HG03565 (cell line): ENCODE data around the gene BCL11A.

Source experiments
- ATAC-seq: cut with Tn5 transposase; IDR thresholded peaks from one replicate; pipeline ENCODE4 v1.9.1; 2021; ENCODE audit warnings: mild to moderate bottlenecking, moderate library complexity; ENCODE audit not compliant: unreplicated experiment

The BCL11A gene

DNA sequence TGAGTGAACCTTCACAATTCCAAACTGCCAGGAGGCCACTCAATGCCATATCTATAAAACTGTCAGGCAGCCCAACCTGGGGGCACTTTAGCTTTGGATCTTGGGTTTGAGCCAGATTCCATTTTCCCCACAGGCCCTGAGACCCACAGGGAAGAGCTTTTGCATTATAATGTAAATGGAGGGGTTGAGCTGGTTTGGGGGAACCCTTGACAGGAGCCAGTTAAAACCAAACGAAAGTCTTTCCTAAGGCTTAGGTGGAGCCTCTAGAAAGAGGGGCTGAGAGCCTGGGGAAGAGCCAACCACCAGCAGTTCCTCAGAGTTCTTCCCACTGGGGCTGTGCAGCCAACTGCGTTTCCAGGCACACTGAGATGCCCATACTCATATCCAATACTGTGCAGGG, 42.7 kb downstream of the BCL11A start:
- no peak for ATAC-seq

DNA sequence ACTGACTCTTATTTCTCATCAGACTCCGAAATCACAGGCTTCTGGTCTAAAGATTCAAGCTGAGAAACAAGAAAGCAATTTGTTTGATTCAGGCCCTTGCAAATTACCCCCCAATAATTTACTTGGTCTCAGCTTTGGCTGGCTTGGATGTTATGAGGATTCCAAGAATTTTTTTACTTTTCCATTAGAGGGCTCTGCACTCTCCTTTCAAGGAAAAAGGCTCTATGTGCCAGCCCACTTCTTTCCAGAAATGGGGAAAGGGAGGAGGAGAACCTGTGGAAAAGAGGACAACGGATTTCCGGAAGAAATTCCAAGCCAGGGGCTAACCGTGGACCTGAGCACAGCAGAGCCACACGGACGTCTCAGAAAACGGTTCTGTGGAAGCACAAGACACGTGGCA, 44.4 kb downstream of the BCL11A start:
- no peak for ATAC-seq

DNA sequence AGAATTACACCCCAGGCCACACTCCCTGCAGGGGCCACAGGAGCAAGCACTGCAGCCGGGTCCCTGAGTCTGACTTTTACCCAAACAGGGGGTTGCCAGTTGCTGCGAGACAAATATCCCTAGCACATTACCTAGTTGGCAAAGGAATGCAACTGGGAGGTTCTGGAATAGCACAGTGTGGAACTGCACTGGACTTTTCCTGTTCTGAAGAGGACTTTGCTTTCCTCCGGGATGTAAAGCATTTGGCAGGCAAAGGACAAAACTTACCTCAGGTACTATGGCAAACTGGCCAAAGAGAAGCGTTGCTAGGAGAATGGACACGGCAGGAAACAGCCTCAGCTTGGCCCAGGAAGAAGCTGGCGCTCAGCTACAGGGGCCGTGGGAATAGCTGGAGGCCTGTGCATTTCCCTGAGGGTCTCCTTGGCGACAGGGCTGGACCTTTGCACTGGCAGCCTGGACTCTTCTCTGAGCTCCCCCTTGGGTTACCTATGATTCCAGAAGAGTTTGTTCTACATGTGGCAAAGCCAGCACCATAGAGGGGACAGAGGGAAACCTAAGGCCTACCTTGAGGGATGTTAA, 45.0 kb downstream of the BCL11A start:
- ATAC-seq: no peak

DNA sequence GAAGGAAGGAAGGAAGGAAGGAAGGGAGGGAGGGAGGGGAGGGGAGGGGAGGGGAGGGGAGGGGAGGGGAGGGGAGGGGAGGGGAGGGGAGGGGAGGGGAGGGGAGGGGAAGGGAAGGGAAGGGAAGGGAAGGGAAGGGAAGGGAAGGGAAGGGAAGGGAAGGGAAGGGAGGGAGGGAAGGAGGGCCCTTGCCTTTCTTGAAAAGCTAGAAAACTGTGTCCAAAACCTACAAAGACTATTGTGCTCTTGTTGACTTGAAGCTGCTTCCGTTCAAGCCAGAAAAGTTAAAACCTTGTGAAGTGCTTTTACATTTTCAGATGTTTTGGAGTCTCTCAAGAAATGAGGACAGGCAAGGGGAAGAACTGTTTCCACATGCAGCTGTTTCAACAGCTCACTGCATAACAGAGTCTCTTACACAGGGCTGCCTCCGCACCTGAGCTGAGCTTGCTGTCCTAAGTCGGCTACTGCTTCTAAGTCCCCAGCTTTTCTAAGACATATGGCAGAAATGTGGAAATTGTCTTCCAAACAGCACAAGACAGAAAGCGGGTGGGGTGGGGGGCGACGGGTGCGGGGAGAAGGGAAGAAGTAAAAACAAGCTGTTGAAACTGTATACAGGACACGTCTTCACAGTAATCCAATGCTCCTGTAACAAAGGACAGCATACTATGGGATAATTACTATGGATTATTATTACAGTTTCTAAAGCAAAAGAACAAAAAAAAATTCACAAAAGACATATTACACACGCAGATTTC, 46.1 kb downstream of the BCL11A start:
- no peak for ATAC-seq

DNA sequence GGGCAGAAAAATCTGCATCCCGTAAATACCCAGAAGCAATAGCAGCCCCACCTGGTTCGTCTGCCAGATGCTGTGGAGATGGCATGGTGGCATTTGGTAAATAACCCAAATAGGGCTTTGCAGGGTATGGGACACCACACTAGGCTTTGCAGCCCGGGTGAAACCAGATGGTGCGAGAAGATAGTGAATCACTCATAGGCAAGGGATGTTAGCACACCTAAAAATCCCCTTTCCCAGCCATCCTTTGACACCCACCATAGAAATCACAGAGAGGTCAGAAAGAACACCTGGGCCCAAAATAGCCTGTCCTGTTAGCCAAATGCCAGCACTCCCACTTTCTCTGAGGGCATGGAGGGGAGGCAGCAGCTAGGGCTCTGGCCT, 47.6 kb downstream of the BCL11A start:
- ATAC-seq: no peak

DNA sequence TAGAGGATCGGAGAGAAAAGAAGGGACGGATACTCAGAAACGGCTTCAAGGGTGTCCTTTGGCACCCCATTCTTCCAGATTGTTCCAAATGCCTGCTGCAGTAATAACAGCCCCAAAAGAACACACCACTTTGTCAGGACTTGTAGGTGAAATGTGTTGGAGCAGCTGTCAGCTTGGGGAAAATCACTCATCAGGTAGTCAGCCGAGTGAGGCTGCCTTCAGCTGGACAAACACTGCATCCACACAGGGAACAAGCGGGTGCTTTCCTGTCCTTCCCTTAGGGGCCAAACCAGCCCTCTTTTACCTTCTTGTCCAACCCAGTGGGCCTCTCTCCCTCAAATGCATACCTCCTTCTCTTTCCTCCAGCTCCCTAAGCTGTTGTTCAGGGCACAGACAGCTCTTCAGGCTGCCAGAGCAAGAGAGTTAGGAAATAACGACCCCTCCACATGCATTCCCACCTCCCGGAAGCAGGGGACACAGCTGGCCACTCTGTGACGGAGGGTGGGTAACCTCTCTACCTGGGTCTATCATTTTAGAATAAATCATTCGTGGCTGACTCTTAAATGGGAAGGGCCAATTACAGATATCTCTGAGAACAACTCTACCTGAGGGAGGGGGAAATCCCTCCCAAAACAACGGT, 48.1 kb downstream of the BCL11A start:
- no peak for ATAC-seq

DNA sequence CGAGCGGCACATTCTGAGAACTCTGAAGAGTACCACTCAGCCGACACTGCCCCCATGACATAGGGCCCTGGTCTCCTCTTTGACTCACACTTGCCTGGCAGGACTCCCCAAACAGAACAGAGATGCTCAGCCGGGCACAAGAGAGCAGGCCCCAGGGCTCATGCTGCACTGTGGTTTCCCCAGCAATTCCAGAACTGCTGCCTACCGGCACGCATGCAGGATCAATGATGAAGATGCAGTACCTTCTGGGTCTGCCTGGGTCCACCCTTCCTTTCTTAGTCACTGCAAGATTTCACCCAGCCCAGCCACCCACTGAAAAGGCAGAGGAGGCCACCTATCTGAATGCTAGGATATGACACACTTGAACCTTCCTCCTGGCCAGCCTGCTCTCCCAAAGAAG, 49.4 kb downstream of the BCL11A start:
- ATAC-seq: no peak

DNA sequence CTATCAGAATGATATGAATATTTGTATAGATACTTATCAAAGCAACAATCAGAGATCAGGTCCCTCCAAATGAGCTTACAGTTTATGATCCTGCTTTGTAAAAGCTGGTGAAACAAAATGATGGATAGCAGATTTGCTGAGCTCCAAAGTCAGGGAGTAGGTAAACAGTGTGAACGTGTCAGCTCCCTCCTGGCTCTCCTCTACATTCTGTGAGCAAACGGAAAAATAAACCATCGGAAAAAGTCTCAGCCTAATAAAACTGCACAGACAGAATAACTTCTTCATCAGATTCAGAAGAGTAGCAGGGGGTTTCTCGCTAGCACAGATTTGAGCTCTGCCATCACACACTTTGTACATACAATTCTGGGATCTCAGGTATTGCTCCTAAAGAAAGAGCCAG, 51.3 kb downstream of the BCL11A start:
- no peak for ATAC-seq

DNA sequence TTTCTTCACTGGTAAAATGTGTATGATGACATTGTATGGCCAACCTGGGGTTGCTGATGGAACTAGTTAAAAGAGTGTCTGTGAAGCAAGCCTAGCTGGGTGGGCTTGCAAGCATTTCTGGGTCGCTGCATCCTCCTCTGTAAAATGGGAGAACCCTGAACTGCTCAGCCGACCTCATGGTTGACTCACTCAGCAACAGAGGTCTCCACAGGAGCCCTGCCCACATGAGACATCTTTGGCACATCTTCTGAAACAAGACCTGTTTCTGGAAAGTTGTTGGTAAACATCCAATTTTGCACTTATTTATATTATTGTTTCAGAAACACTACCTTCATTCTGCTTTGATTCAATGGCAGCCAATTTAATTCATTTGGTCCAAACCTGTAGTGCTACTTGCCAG, 52.6 kb downstream of the BCL11A start:
- no peak for ATAC-seq

DNA sequence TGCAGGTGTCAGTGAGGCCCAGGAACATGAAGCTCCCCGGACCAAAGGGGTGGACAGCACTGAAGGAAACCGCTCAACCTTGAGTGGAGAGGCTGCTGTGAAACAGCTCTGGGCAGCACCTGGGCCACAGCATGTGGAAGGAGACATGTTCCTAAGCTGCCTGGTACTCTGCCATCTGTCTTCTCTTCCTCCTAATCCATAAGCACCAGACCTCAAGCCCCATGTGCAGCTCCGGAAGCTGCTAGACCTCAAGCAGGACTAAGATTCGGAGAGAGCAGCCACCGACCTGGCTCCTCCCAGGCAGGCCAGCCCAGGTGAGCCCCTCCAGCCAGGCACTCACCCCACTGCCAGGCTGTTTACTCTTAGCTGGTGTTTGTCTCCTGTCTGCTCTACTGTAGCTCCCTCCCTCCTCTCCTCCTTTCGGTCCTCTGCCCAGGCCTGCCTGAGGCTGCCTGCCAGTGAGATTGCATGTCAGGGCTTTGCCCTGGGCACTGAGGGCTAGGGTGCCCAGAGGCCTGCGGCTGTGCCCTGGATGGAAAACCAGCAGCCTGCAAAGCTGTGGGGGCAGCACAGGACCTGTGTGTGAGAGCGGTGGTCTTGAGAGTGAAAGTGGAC, 53.7 kb downstream of the BCL11A start:
- no peak for ATAC-seq

DNA sequence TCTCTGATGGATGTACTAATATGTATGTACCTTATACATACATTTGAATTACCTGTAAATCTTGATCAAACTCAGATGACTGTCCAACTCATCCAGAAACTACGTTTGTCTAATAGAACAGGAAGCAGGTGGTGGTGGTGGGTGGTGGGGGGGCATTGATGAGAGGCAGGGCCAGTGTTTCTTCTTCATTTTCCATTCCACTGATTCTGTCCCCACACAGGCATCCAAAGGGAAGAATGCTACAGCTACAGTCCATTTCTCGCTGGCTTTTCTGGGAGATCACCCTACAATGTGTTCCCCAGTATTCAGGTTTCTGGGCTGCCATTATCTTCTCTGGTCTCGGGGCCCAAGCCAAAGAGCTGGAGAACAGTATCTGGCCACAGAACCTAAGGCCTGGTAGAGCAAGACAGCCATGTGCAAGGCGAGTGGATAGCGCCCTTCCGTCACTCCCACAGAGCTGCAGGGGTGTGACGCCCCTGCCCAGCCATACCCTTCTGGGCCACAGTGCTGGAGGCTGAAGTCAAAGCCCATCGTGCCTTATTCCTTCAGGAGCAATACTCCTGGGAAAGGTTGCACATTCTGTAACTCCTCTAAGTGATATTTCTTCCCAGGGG, 54.5 kb downstream of the BCL11A start:
- peak; percentile 49 for ATAC-seq

DNA sequence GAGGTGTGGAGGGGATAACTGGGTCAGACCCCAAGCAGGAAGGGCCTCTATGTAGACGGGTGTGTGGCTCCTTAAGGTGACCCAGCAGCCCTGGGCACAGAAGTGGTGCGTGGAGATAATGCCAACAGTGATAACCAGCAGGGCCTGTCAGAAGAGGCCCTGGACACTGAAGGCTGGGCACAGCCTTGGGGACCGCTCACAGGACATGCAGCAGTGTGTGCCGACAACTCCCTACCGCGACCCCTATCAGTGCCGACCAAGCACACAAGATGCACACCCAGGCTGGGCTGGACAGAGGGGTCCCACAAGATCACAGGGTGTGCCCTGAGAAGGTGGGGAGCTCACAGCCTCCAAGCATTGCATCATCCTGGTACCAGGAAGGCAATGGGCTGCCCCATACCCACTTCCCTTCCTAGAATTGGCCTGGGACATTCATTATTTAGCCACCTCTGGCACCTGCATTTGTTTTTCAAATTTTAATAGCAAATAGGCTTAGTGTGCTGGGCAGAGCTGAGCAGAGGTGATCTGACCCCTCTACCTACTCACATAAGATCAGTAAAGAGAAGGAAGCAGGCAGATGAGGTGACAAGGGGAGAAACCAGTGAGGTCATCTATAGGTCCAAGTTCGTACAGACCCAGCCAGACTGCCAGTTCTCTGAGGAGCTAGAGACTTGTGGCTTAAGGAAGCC, 55.2 kb downstream of the BCL11A start:
- peak; percentile 40 for ATAC-seq

DNA sequence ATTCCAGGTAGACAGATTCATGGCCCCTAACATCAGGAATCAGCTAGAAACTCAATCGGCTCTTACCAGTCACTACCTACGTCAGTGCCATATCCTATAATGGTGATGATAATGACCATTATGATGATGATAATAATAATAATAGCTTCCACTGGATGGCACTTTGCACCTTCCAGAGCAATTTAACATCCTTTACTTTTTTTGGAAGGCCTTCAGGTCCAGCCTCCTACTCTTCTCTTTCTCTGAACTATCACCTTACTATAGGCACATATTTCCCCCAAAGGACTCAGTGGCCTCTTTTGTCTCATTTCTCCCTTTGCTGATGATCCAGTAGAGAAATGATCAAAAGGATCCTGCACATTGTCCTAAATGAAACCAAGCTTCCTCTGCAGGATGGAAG, 56.0 kb downstream of the BCL11A start:
- no peak for ATAC-seq

DNA sequence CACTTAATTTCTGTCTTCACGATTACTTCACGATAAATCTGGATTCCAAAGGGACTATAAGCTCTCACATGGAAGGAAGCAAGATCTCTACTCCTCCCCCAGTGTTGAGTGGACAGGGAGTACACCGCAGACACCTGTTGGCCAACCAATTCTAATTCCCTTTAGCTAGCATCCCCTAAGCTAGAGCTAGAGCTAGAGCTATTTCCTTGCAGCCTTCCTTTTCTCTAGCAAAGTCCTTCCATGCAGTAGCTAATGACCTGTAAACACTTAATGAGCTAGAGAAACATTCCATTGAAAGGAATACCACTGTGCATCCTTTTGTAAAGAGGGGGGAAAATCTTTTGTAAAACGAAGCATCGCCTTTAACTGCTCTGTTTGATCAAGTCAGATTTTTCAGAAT, 56.5 kb downstream of the BCL11A start:
- ATAC-seq: no peak

DNA sequence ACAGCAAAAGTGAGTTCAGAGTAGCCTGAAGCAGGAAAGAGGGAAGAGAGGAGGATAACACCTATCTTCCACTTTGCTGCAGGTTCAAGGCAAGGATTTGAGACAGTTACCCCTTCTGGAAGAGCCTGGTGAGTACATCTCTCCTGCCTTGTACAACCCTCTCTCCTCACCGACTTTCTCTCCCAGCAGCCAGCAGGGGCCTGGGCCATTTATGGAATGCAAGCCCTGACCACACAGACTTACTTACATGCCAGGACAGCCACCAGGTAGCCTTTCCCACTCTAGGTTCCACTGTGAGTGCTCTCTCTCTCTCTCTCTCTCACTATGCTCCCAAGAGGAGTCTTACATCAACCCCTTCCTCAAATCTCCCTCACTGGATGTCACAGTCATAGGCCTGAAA, 57.0 kb downstream of the BCL11A start:
- ATAC-seq: no peak

DNA sequence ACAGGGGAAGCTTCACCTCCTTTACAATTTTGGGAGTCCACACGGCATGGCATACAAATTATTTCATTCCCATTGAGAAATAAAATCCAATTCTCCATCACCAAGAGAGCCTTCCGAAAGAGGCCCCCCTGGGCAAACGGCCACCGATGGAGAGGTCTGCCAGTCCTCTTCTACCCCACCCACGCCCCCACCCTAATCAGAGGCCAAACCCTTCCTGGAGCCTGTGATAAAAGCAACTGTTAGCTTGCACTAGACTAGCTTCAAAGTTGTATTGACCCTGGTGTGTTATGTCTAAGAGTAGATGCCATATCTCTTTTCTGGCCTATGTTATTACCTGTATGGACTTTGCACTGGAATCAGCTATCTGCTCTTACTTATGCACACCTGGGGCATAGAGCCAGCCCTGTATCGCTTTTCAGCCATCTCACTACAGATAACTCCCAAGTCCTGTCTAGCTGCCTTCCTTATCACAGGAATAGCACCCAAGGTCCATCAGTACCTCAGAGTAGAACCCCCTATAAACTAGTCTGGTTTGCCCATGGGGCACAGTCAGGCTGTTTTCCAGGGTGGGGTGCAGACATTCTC, 58.3 kb downstream of the BCL11A start:
- ATAC-seq: no peak

DNA sequence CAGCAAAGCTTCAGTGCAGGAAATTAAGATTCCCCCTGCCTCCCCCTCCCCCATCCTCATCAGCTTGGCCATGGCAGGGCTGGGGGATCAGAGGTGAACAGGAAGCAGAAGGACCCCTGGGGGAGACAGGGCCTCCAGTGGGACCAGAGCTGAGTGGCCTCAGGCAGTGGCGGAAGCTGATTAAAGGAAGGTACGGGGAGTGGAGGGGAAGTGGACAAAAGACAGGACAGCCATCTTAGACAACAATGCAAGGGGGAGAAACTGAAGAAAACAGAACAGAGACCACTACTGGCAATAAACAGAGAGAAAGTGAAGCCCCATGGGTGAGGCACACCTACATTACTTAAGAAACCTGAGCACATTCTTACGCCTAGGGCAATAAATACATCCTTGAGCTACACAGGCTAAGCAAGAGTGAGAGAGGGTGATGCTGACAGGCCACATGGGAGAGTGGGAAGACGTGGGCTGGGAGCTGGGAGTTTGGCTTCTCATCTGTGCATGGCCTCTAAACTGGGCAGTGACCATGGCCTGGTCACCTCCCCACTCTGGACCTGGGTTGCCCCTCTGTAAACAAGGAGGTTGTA, 59.6 kb downstream of the BCL11A start:
- ATAC-seq: no peak

DNA sequence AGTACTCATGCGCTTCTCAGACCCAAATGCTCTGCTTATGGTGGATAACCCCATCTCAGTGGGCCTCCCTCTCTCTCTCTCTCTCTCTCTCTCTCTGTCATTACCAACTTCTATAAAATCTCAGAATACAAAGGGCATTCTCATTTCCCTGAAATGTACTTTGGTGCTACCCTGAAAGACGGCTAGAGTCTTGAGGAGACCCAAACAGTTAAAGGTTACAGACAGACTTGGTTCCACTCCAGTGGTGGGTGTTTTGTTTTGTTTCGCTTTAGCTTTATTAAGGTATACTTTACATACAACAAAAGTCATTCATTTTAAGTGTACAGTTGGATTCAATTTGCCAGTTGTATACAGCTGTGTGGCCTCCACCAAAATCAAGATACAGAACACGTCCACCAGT, 60.9 kb downstream of the BCL11A start:
- no peak for ATAC-seq

DNA sequence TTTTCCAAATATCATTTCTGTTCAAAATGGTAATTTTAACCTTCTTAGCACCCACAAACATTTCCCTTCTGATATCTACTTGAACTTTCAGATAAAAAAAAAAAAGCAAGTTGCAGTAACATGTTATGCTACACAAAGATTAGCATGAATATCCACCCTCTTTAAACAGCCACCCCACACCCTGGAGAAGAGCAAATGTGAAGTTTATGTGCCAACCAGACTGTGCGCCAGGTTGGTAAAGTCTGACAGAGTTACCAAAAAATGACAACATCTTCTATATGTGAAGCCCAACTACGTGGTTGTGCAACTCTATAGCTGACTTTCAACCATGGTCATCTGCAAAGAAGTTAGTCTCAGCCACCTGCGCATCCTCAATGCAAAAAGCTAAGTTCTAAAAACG, 62.6 kb downstream of the BCL11A start:
- no peak for ATAC-seq

DNA sequence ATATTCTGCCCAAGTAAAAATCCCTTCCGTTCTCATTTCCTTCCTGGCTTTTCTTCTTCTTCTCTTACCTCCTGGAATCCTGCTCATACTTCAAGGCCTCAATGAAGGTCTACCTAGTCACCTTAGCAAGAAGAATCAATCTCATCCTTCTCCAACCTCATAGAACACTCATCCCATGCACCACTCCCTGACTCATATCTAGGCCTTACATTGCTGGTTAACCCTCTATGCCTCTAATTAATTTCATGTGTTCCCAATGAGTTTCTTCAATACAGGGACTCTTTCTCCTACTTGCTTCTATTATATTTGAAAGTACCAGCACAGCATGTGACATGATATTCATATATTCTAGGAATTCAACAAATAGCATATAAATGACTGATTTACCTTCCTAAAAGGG, 63.0 kb downstream of the BCL11A start:
- ATAC-seq: no peak
